ENCODE results near the gene TBC1D16. TPM values are rescaled to one million over a fixed set of nuclear protein-coding genes. Genes with fewer than 3 reads are reported as not detected.

The TBC1D16 gene
- total and polyA plus RNA-seq, 2 donors (not counting 1 experiment from before 2014, with no cell fraction given): 8.3 to 30.4 TPM

DNA sequence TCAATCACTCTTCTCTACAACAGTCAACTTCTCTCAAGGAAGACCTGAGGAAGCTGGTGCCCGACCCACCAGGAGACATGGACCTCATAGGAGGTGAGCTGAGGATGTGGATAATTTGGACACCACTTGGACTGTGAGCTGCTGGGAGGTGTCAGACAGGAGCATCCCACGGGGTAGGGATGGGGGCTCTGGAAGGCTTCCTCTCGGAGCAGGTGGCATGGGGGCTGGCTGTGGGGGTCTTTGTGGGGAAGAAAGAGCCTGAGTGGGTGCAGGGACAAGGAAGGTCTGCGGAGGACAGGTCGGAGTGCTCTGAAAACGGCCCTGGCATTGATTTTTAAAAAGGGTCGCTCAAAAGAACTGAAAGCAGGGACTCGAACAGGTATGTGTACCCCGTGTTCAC, 64.0 kb downstream of the TBC1D16 start:
- Histone ChIP-seq H3K36me3 (ENCODE audit: control insufficient read depth, insufficient read depth, low read length) (no peaks in the 10 kb centered on the region), H3K79me2 (ENCODE audit: control insufficient read depth, insufficient read depth, low read length) (no peaks in the 10 kb centered on the region), H2AFZ (ENCODE audit: low read length) (no peak overlapping the region), H3K4me1 (ENCODE audit: control insufficient read depth, extremely low read depth, insufficient read depth, low read length) (no peaks in the 10 kb centered on the region), H3K9ac (ENCODE audit: insufficient read depth, low read length) (no peak overlapping the region), H3K4me3 (replicated peaks in 1 of 4; ENCODE audit: control extremely low read depth in 1 of 4, insufficient read depth in 1 of 4, low read depth in 3 of 4, low read length in 4 of 4) (no peak overlapping the region), H3K4me2 (ENCODE audit: extremely low read depth, insufficient read depth, low read length) (no peak overlapping the region), H4K20me1 (ENCODE audit: control insufficient read depth, extremely low read depth, insufficient read depth, low read length) (no peaks in the 10 kb centered on the region), H3K27ac (ENCODE audit: insufficient read depth, low read length) (no peak overlapping the region), H3K27me3 (ENCODE audit: control insufficient read depth, insufficient read depth, low read length) (no peaks in the 10 kb centered on the region), H3K9me3 (ENCODE audit: control insufficient read depth, insufficient read depth, low read depth, low read length) (no peaks in the 10 kb centered on the region)
- no peak for TF ChIP-seq EZH2 (IDR thresholded peaks at IDR 0.05; ENCODE audit: low read length, missing control alignments)
- TF ChIP-seq, protein P1, sequence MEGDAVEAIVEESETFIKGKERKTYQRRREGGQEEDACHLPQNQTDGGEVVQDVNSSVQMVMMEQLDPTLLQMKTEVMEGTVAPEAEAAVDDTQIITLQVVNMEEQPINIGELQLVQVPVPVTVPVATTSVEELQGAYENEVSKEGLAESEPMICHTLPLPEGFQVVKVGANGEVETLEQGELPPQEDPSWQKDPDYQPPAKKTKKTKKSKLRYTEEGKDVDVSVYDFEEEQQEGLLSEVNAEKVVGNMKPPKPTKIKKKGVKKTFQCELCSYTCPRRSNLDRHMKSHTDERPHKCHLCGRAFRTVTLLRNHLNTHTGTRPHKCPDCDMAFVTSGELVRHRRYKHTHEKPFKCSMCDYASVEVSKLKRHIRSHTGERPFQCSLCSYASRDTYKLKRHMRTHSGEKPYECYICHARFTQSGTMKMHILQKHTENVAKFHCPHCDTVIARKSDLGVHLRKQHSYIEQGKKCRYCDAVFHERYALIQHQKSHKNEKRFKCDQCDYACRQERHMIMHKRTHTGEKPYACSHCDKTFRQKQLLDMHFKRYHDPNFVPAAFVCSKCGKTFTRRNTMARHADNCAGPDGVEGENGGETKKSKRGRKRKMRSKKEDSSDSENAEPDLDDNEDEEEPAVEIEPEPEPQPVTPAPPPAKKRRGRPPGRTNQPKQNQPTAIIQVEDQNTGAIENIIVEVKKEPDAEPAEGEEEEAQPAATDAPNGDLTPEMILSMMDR (conservative IDR thresholded peaks at IDR 0.05 in 1 of 2, IDR thresholded peaks at IDR 0.05 in 1 of 2; ENCODE audit: low read depth in 1 of 2, low read length in 2 of 2): no peak
- DNase-seq (ENCODE audit: low read depth in 2 of 2): no peak

DNA sequence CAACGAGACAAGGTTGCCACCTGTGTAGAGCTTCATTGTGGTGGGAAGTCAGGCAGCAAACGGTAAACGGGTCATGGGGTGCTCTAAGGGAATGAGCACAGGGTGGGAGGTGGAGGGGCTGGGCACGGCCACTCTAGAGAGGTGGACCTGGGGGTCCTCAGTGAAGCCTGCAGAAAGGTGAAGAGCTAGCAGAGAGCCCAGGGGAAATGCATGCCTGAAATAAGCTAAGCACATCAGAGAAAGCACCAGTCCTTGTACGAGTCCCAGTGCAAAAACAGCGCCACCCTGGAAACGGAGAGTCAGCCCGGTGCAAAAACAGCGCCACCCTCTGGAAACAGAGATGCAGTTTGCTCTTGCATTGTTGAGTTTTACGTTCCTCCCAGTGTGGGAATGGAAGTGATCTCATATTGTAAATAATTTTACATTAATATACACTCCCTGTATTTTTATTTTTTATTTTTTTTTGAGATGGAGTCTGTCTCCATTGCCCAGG, 65.0 kb downstream of the TBC1D16 start:
- Histone ChIP-seq H3K4me3 (replicated peaks in 1 of 4; ENCODE audit: control extremely low read depth in 1 of 4, insufficient read depth in 1 of 4, low read depth in 3 of 4, low read length in 4 of 4) (no peak overlapping the region), H3K36me3 (ENCODE audit: control insufficient read depth, insufficient read depth, low read length) (no peaks in the 10 kb centered on the region), H3K4me2 (ENCODE audit: extremely low read depth, insufficient read depth, low read length) (no peak overlapping the region), H3K4me1 (ENCODE audit: control insufficient read depth, extremely low read depth, insufficient read depth, low read length) (peaks cover 2% of the 10 kb centered on the region), H3K79me2 (ENCODE audit: control insufficient read depth, insufficient read depth, low read length) (no peaks in the 10 kb centered on the region), H3K9ac (ENCODE audit: insufficient read depth, low read length) (no peak overlapping the region), H3K9me3 (ENCODE audit: control insufficient read depth, insufficient read depth, low read depth, low read length) (no peaks in the 10 kb centered on the region), H4K20me1 (ENCODE audit: control insufficient read depth, extremely low read depth, insufficient read depth, low read length) (no peaks in the 10 kb centered on the region), H2AFZ (ENCODE audit: low read length) (no peak overlapping the region), H3K27me3 (ENCODE audit: control insufficient read depth, insufficient read depth, low read length) (no peaks in the 10 kb centered on the region), H3K27ac (ENCODE audit: insufficient read depth, low read length) (no peak overlapping the region)
- peak; percentile 39 to 40 for DNase-seq (ENCODE audit: low read depth in 2 of 2)
- TF ChIP-seq, protein P1 (conservative IDR thresholded peaks at IDR 0.05 in 1 of 2, IDR thresholded peaks at IDR 0.05 in 1 of 2; ENCODE audit: low read depth in 1 of 2, low read length in 2 of 2): peak; percentile 22 to 49
- no peak for TF ChIP-seq EZH2 (IDR thresholded peaks at IDR 0.05; ENCODE audit: low read length, missing control alignments)

DNA sequence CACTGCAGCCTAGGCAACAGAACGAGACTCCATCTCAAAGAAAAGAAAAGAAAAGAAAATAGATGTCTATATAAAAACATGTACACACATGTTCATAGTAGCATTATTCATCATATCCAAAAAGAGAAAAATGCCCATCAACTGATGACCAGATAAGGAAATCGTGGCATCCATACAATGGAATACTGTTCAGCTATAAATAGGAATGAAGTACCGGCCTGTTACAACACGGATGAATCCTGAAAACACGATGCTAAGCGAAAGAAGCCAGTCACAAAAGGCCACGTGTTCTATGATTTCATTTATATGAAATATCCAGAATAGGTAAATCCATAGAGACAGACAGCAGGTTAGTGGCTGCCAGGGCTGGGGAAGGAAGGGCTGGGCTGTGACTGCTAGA, 65.8 kb downstream of the TBC1D16 start:
- Histone ChIP-seq H3K4me1 (ENCODE audit: control insufficient read depth, extremely low read depth, insufficient read depth, low read length) (peaks cover 2% of the 10 kb centered on the region), H3K36me3 (ENCODE audit: control insufficient read depth, insufficient read depth, low read length) (no peaks in the 10 kb centered on the region), H3K4me2 (ENCODE audit: extremely low read depth, insufficient read depth, low read length) (no peak overlapping the region), H3K9me3 (ENCODE audit: control insufficient read depth, insufficient read depth, low read depth, low read length) (no peaks in the 10 kb centered on the region), H3K27me3 (ENCODE audit: control insufficient read depth, insufficient read depth, low read length) (no peaks in the 10 kb centered on the region), H2AFZ (ENCODE audit: low read length) (no peak overlapping the region), H3K79me2 (ENCODE audit: control insufficient read depth, insufficient read depth, low read length) (no peaks in the 10 kb centered on the region), H3K4me3 (replicated peaks in 1 of 4; ENCODE audit: control extremely low read depth in 1 of 4, insufficient read depth in 1 of 4, low read depth in 3 of 4, low read length in 4 of 4) (no peak overlapping the region), H4K20me1 (ENCODE audit: control insufficient read depth, extremely low read depth, insufficient read depth, low read length) (no peaks in the 10 kb centered on the region), H3K27ac (ENCODE audit: insufficient read depth, low read length) (no peak overlapping the region), H3K9ac (ENCODE audit: insufficient read depth, low read length) (no peak overlapping the region)
- no peak for DNase-seq (ENCODE audit: low read depth in 2 of 2)
- no peak for TF ChIP-seq EZH2 (IDR thresholded peaks at IDR 0.05; ENCODE audit: low read length, missing control alignments)
- TF ChIP-seq, protein P1 (conservative IDR thresholded peaks at IDR 0.05 in 1 of 2, IDR thresholded peaks at IDR 0.05 in 1 of 2; ENCODE audit: low read depth in 1 of 2, low read length in 2 of 2): no peak
